A673 (cell line): ENCODE results near the gene SNX30. TPM values are rescaled to one million over a fixed set of nuclear protein-coding genes. Genes with fewer than 3 reads are reported as not detected.

Experiments used
- BruUV-seq: library from RNA; stranded (reverse); fragments of 400-500 nt; replicated peaks from 2 replicates; lab custom pipeline; 2021; lab: Mats Ljungman, UMichigan
- CTCF ChIA-PET: fragments of 300-600 bp; sonication (Branson Sonifier 250); formaldehyde crosslinking; loops from one replicate; lab custom pipeline; 2022; ENCODE audit warnings: antibody characterized with exemption; lab: Charles Lee
- POLR2A ChIA-PET: fragments of 300-600 bp; sonication (Branson Sonifier 250); formaldehyde crosslinking; loops from one replicate; lab custom pipeline; 2022; ENCODE audit warnings: antibody characterized with exemption; ENCODE audit not compliant: low non-redundant PET; lab: Charles Lee
- DNase-seq: peaks from one replicate; pipeline ENCODE4 v3.0.0-alpha.2; 2015; ENCODE audit warnings: low spot score
- H3K27ac ChIP-seq: fragments of 200-600 bp; sonication (generic); 2 replicates; pipeline ENCODE4 v1.5.1; 2016; ENCODE audit warnings: mixed run types, low read depth, mild to moderate bottlenecking, mixed read lengths, antibody characterized with exemption, low read length; ENCODE audit not compliant: poor library complexity, severe bottlenecking
- H3K27me3 ChIP-seq: fragments of 200-600 bp; sonication (generic); replicated peaks from 2 replicates; pipeline ENCODE4 v1.6.1; 2017; ENCODE audit warnings: mixed run types, low read depth, mild to moderate bottlenecking, mixed read lengths, antibody characterized with exemption, low read length; ENCODE audit not compliant: insufficient read depth, poor library complexity
- H3K36me3 ChIP-seq: fragments of 200-600 bp; sonication (generic); 2 replicates; pipeline ENCODE4 v1.6.1; 2016; ENCODE audit warnings: mixed run types, mild to moderate bottlenecking, mixed read lengths, antibody characterized with exemption, low read length; ENCODE audit not compliant: insufficient read depth, poor library complexity, severe bottlenecking
- H3K4me1 ChIP-seq: fragments of 200-600 bp; sonication (generic); 2 replicates; pipeline ENCODE4 v1.6.1; 2017; ENCODE audit warnings: mixed run types, mild to moderate bottlenecking, mixed read lengths, antibody characterized with exemption, low read length; ENCODE audit not compliant: insufficient read depth, poor library complexity, severe bottlenecking
- H3K4me3 ChIP-seq: fragments of 200-600 bp; sonication (generic); 2 replicates; pipeline ENCODE4 v1.5.1; 2016; ENCODE audit warnings: low read depth, mixed run types, mild to moderate bottlenecking, mixed read lengths, low read length; ENCODE audit not compliant: poor library complexity, severe bottlenecking
- H3K9me3 ChIP-seq: fragments of 200-600 bp; sonication (generic); 2 replicates; pipeline ENCODE4 v1.6.1; 2016; ENCODE audit warnings: mixed run types, low read depth, mild to moderate bottlenecking, mixed read lengths, antibody characterized with exemption, low read length; ENCODE audit not compliant: poor library complexity, severe bottlenecking
- EZH2 ChIP-seq: fragments of 200-600 bp; sonication (generic); IDR thresholded peaks from 2 replicates; pipeline ENCODE4 v1.6.1; 2017; ENCODE audit warnings: borderline replicate concordance, low read depth, mild to moderate bottlenecking, mixed read lengths, antibody characterized with exemption, low read length; ENCODE audit not compliant: poor library complexity, severe bottlenecking
- intact Hi-C: fragments of 100-400 bp; cut with micrococcal nuclease; formaldehyde crosslinking; loops from one replicate; pipeline ENCODE4 v1.10.0; 2022; ENCODE audit not compliant: unreplicated experiment
- total RNA-seq: library from RNA; stranded (reverse); gene quantifications from 2 replicates; pipeline ENCODE4 v1.2.3, GENCODE V29; 2021
- TF ChIP-seq, protein P1 (sequence below): fragments of 300-800, 200-600 bp; sonication (generic); conservative IDR thresholded peaks from 2 replicates; pipeline ENCODE4 v1.5.1; 2017; ENCODE audit warnings: low read depth, mild to moderate bottlenecking, antibody characterized with exemption, low read length, moderate library complexity, mixed read lengths

SNX30 gene
- total RNA-seq, 1 experiment from 2014 or later: 6.1 TPM

DNA sequence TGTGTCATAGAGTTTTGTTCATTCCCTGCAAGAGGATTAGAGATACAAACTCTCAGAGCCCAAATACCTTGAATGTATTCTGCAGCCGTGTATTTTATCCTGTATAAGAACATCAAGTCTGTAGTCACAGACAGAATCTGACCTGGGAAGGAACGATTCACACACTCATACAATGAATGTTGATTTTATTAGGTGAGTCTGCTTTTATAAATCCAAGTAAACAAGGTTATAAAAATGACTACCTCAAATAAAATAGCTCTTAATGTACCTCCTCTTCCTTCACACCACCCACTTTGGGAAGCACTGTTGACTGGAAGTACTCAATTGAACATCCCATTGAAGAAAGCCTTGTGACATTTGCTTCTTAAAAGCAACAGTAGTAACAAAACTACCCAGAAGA, 128.2 kb downstream of the SNX30 start:
- DNase-seq: no peak
- intact Hi-C loops: no loop called here
- Histone ChIP-seq H3K27me3 (no peaks in the 10 kb centered on the region), H3K9me3 (no peaks in the 10 kb centered on the region), H3K4me1 (no peaks in the 10 kb centered on the region), H3K36me3 (no peaks in the 10 kb centered on the region), H3K27ac (no peak overlapping the region), H3K4me3 (no peak overlapping the region)
- BruUV-seq: no TSS peak
- ChIA-PET CTCF (no interaction called here), POLR2A (no interaction called here)
- TF ChIP-seq, protein P1, sequence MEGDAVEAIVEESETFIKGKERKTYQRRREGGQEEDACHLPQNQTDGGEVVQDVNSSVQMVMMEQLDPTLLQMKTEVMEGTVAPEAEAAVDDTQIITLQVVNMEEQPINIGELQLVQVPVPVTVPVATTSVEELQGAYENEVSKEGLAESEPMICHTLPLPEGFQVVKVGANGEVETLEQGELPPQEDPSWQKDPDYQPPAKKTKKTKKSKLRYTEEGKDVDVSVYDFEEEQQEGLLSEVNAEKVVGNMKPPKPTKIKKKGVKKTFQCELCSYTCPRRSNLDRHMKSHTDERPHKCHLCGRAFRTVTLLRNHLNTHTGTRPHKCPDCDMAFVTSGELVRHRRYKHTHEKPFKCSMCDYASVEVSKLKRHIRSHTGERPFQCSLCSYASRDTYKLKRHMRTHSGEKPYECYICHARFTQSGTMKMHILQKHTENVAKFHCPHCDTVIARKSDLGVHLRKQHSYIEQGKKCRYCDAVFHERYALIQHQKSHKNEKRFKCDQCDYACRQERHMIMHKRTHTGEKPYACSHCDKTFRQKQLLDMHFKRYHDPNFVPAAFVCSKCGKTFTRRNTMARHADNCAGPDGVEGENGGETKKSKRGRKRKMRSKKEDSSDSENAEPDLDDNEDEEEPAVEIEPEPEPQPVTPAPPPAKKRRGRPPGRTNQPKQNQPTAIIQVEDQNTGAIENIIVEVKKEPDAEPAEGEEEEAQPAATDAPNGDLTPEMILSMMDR: no peak
- TF ChIP-seq EZH2: no peak

DNA sequence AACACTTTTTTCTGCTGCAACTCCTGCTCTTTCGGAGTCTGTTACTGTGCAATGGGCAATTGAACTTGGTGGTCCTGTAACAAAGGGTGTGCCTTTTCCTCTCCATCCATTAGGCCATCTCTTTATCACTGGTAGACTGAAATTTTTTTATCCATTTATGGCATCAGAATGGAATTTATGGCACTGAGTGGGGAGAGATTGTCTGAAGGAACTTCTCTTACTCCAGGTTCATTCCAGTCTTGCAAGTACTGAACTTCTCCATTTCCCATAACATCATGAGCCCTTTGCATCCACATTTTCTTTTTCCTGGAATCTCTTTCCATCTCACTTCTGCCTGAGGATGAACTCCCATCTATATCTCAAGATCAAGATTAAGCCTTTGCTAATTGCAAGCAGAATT, 130.1 kb downstream of the SNX30 start:
- no TSS peak for BruUV-seq
- DNase-seq: no peak
- ChIA-PET CTCF (no interaction called here), POLR2A (no interaction called here)
- H3K4me1 ChIP-seq: no peaks in the 10 kb centered on the region
- TF ChIP-seq, protein P1: no peak
- TF ChIP-seq EZH2: no peak
- intact Hi-C loops: no loop called here
- no peak overlapping the region for H3K4me3 ChIP-seq
- H3K27ac ChIP-seq: no peak overlapping the region
- no peaks in the 10 kb centered on the region for H3K36me3 ChIP-seq
- H3K9me3 ChIP-seq: no peaks in the 10 kb centered on the region
- H3K27me3 ChIP-seq: no peaks in the 10 kb centered on the region

DNA sequence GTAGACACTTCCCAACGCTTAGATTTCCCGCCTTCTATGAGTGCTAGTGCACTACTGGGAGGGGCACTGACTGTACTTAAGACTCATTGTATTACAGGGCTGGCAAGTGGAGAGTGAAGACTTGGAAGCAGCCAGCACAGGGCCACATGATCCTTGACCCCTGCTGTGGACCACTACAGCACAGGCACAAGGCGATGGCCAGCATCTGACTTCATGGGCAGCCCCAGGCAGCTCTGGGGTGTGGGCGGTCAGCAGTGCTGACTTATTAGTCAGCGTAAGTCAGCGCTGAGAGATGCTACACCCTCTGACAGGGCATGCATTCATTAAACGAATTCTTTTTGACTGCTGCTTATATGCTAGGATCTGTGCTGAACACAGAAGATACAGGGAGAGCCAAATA, 130.8 kb downstream of the SNX30 start:
- DNase-seq: no peak
- Histone ChIP-seq H3K27ac (no peak overlapping the region), H3K27me3 (no peaks in the 10 kb centered on the region), H3K36me3 (no peaks in the 10 kb centered on the region), H3K4me3 (no peak overlapping the region), H3K4me1 (no peaks in the 10 kb centered on the region), H3K9me3 (no peaks in the 10 kb centered on the region)
- intact Hi-C loops: no loop called here
- BruUV-seq: no TSS peak
- ChIA-PET CTCF (no interaction called here), POLR2A (no interaction called here)
- TF ChIP-seq, protein P1: no peak
- no peak for TF ChIP-seq EZH2
